K562 (cell line): ENCODE data around the gene GALT. TPM values are rescaled to one million over a fixed set of nuclear protein-coding genes. Genes with fewer than 3 reads are reported as not detected.

Experiments
- ATAC-seq: fragments of 200-7000 bp; cut with Tn5 transposase; 3 replicates; pipeline ENCODE4 v1.9.1; 2020; ENCODE audit warnings: moderate library complexity
- BruUV-seq: library from RNA; stranded (reverse); fragments of 400-500 nt; replicated peaks from 2 replicates; lab custom pipeline; 2021; lab: Mats Ljungman, UMichigan
- CTCF ChIA-PET: fragments of 300-600 bp; formaldehyde crosslinking; extraction: SDS; loops from one replicate; lab custom pipeline; 2021; ENCODE audit warnings: low intra/inter-chr PET ratio; lab: Yijun Ruan, JAX
- POLR2A ChIA-PET: fragments of 300-600, 350-650 bp; sonication (Branson Sonifier 250); formaldehyde crosslinking; extraction: SDS; loops from one replicate; lab custom pipeline; 2021; ENCODE audit warnings: antibody characterized with exemption, inconsistent platforms; lab: Yijun Ruan, JAX
- DNase-seq, 4 experiments: peaks; one replicate each; pipeline versions ENCODE4 v3.0.0 to v3.0.0-alpha.2; 2011 to 2018; ENCODE audit warnings: low spot score in 3 of 4, mixed read lengths in 3 of 4; ENCODE audit errors: extremely low read depth in 1 of 4
- FAIRE-seq: peaks from 2 replicates; lab custom pipeline; 2011; peaks lifted over from hg19 to GRCh38; lab: Jason Lieb, UNC
- H2AFZ ChIP-seq: 2 replicates; pipeline ENCODE4 v1.6.0; 2011; ENCODE audit warnings: low read depth, low read length, control low read depth, inconsistent platforms
- H3K27ac ChIP-seq: fragments of 200-600 bp; 3 replicates; pipeline ENCODE4 v1.8.0; 2011; ENCODE audit warnings: low read depth, mild to moderate bottlenecking, control low read depth, inconsistent platforms, low read length, moderate library complexity, mixed read lengths; ENCODE audit errors: extremely low read depth
- H3K27me3 ChIP-seq, 2 experiments: fragments of 300-600 bp in 1 of 2; 2 replicates in 1 of 2; 3 replicates in 1 of 2; pipeline versions ENCODE4 v1.6.0 to v1.8.0; 2011; ENCODE audit warnings: inconsistent platforms in 2 of 2, low read length in 2 of 2, mild to moderate bottlenecking in 1 of 2, mixed read lengths in 1 of 2, moderate library complexity in 1 of 2; ENCODE audit not compliant: control insufficient read depth in 2 of 2, insufficient read depth in 2 of 2
- H3K36me3 ChIP-seq: fragments of 300-600 bp; 3 replicates; pipeline ENCODE4 v1.8.0; 2011; ENCODE audit warnings: mild to moderate bottlenecking, low read length, inconsistent platforms; ENCODE audit not compliant: control insufficient read depth, insufficient read depth
- H3K4me1 ChIP-seq, 2 experiments: fragments of 200-600 bp in 1 of 2; replicated peaks in 1 of 2; 2 replicates in 1 of 2; 3 replicates in 1 of 2; pipeline versions ENCODE4 v1.5.1 to v1.8.0; 2011; ENCODE audit warnings: inconsistent platforms in 2 of 2, low read length in 2 of 2, mild to moderate bottlenecking in 1 of 2, mixed read lengths in 1 of 2, moderate library complexity in 1 of 2; ENCODE audit not compliant: control insufficient read depth in 2 of 2, insufficient read depth in 2 of 2
- H3K4me2 ChIP-seq: 2 replicates; pipeline ENCODE4 v1.6.1; 2011; ENCODE audit warnings: low read length, control low read depth, inconsistent platforms, mixed read lengths; ENCODE audit not compliant: insufficient read depth
- H3K4me3 ChIP-seq: fragments of 200-600 bp; sonication (generic), shearing (Covaris generic); 2 replicates; pipeline ENCODE4 v1.5.1; 2016; ENCODE audit warnings: control low read depth, inconsistent platforms
- H3K79me2 ChIP-seq: fragments of 200-600 bp; 3 replicates; pipeline ENCODE4 v1.8.0; 2011; ENCODE audit warnings: low read length, inconsistent platforms; ENCODE audit not compliant: control insufficient read depth, insufficient read depth
- H3K9ac ChIP-seq, 2 experiments: 2 replicates each; pipeline versions ENCODE4 v1.6.0 to v1.6.1; 2011; ENCODE audit warnings: low read depth in 2 of 2, low read length in 2 of 2, control low read depth in 1 of 2, inconsistent platforms in 1 of 2, mild to moderate bottlenecking in 1 of 2, mixed read lengths in 1 of 2; ENCODE audit not compliant: insufficient read depth in 1 of 2
- H3K9me1 ChIP-seq: one replicate; pipeline ENCODE4 v1.6.0; 2011; ENCODE audit warnings: inconsistent platforms, mild to moderate bottlenecking, low read length, moderate library complexity; ENCODE audit not compliant: control insufficient read depth, insufficient read depth
- H3K9me3 ChIP-seq: replicated peaks from 2 replicates; pipeline ENCODE4 v1.5.1; 2011; ENCODE audit warnings: low read depth, low read length, inconsistent platforms; ENCODE audit not compliant: control insufficient read depth, insufficient read depth
- H4K20me1 ChIP-seq: replicated peaks from 2 replicates; pipeline ENCODE4 v1.6.1; 2011; ENCODE audit warnings: low read length, inconsistent platforms, mixed read lengths; ENCODE audit not compliant: control insufficient read depth, insufficient read depth
- BCLAF1 ChIP-seq, 2 experiments: fragments of 450-650 bp in 1 of 2; IDR thresholded peaks; 2 replicates each; pipeline ENCODE4 v1.6.1; 2011 to 2017; ENCODE audit warnings: low read depth in 2 of 2, antibody characterized with exemption in 1 of 2, borderline replicate concordance in 1 of 2, low read length in 1 of 2, mild to moderate bottlenecking in 1 of 2, mixed read lengths in 1 of 2; ENCODE audit not compliant: control insufficient read depth in 1 of 2
- E4F1 ChIP-seq: fragments of 250-450 bp; sonication (Bioruptor Pico); IDR thresholded peaks from 2 replicates; pipeline ENCODE4 v1.5.0; 2021; ENCODE audit warnings: mild to moderate bottlenecking, borderline replicate concordance
- FOXJ2 ChIP-seq: fragments of 200-800 bp; sonication (Bioruptor generic); IDR thresholded peaks from 2 replicates; pipeline ENCODE4 v1.6.1; 2016; ENCODE audit warnings: missing genetic modification characterization, missing compliant biosample characterization
- PCBP2 ChIP-seq: fragments of 200-400 bp; formaldehyde crosslinking; IDR thresholded peaks from 2 replicates; pipeline ENCODE4 v1.6.1; 2018; ENCODE audit warnings: low read length, low read depth, mild to moderate bottlenecking, moderate library complexity; ENCODE audit not compliant: poor library complexity, severe bottlenecking
- PREB ChIP-seq: sonication (generic); formaldehyde crosslinking; IDR thresholded peaks from 2 replicates; pipeline ENCODE4 v1.8.1; 2023; ENCODE audit warnings: mild to moderate bottlenecking, missing genetic modification reagents
- SIX5 ChIP-seq, 2 experiments: IDR thresholded peaks; 2 replicates each; pipeline ENCODE4 v1.6.1; 2011; ENCODE audit warnings: low read length in 2 of 2, borderline replicate concordance in 1 of 2, low read depth in 1 of 2, mild to moderate bottlenecking in 1 of 2, moderate library complexity in 1 of 2; ENCODE audit not compliant: insufficient read depth in 1 of 2
- SMAD1 ChIP-seq: fragments of 150-350 bp; IDR thresholded peaks from 2 replicates; pipeline ENCODE4 v1.6.1; 2014; ENCODE audit warnings: low read length, low read depth; ENCODE audit not compliant: partially characterized antibody
- SP1 ChIP-seq: sonication (generic); formaldehyde crosslinking; IDR thresholded peaks from 2 replicates; pipeline ENCODE4 v1.8.1; 2022; ENCODE audit warnings: mild to moderate bottlenecking, missing genetic modification reagents
- STAT5A ChIP-seq: IDR thresholded peaks from 2 replicates; pipeline ENCODE4 v1.6.1; 2012; ENCODE audit warnings: low read length, inconsistent platforms, borderline replicate concordance
- TCF15 ChIP-seq: fragments of 250-450 bp; sonication (Bioruptor Pico); IDR thresholded peaks from 2 replicates; pipeline ENCODE4 v1.8.0; 2022; ENCODE audit warnings: moderate library complexity, mild to moderate bottlenecking, inconsistent platforms
- YY1 ChIP-seq, 3 experiments: IDR thresholded peaks; 2 replicates each; pipeline ENCODE4 v1.6.1; 2011; ENCODE audit warnings: low read length in 2 of 3, mild to moderate bottlenecking in 2 of 3, moderate library complexity in 2 of 3, borderline replicate concordance in 1 of 3, control low read depth in 1 of 3, low read depth in 1 of 3; ENCODE audit not compliant: insufficient read depth in 3 of 3, insufficient replicate concordance in 2 of 3, control insufficient read depth in 1 of 3, insufficient read length in 1 of 3; ENCODE audit errors: extremely low read depth in 1 of 3
- ZNF12 ChIP-seq: sonication (generic); formaldehyde crosslinking; IDR thresholded peaks from 2 replicates; pipeline ENCODE4 v1.4.0; 2020; ENCODE audit warnings: mild to moderate bottlenecking, missing genetic modification reagents
- ZNF165 ChIP-seq: fragments of 250-450 bp; sonication (Bioruptor Pico); IDR thresholded peaks from 2 replicates; pipeline ENCODE4 v1.4.0; 2020; ENCODE audit warnings: borderline replicate concordance
- ZNF444 ChIP-seq: fragments of 250-450 bp; sonication (Bioruptor Pico); IDR thresholded peaks from 2 replicates; pipeline ENCODE4 v1.4.0; 2020; ENCODE audit warnings: mild to moderate bottlenecking, moderate library complexity
- WGBS: fragments of 100-300 bp; shearing (Covaris generic); methylation state at CpG from one replicate; pipeline ENCODE4 v1.1.6; 2016; ENCODE audit warnings: low coverage, mixed read lengths; ENCODE audit not compliant: insufficient coverage; ENCODE audit errors: missing lambda C conversion rate; 5-methylcytosine and 5-hydroxymethylcytosine counted together
- in situ Hi-C: fragments of 300-500 bp; cut with MboI; formaldehyde crosslinking; loops from 4 replicates; pipeline ENCODE4 v1.15.0; 2018; ENCODE audit warnings: inconsistent platforms, mixed read lengths
- intact Hi-C: fragments of 100-400 bp; cut with micrococcal nuclease; formaldehyde crosslinking; loops from 2 replicates; pipeline ENCODE4 v1.14.2; 2022
- polyA plus RNA-seq, 8 experiments: library from polyadenylated mRNA; depleted of rRNA in 4 of 8; stranded (reverse) in 5 of 8; unstranded in 3 of 8; fragments of >200 nt; fragmentation: Nextera tagmentation in 2 of 8; fragmentation: Illumina TruSeq in 1 of 8; extraction: Ambion mirVana in 2 of 8; extraction: Trizol in 1 of 8; gene quantifications; 2 replicates each; pipeline versions ENCODE4 v1.2.1 to v1.2.3, GENCODE V29; 2011 to 2014; ENCODE audit warnings: inconsistent platforms in 1 of 8, missing spikeins in 1 of 8
- total RNA-seq, 7 experiments: library from RNA; depleted of rRNA in 6 of 7; stranded (reverse); fragments of >200 nt in 6 of 7; fragmentation: Illumina TruSeq in 2 of 7; extraction: Trizol in 2 of 7; gene quantifications; 2 replicates each; pipeline versions ENCODE4 v1.2.1 to v1.2.3, GENCODE V29; 2011 to 2021; ENCODE audit warnings: low replicate concordance in 1 of 7

Gene GALT
- total and polyA plus RNA-seq, 9 of the 15 experiments (the other 6 are each of a cell fraction or from before 2014, with no cell fraction given) = 7.3 to 29.2 (median 15.6) TPM

GRCh38 chr9:34655394-34655793, 8.9 kb downstream of the GALT start:
- Histone ChIP-seq H3K9me3 (no peaks in the 10 kb centered on the region), H3K4me1 (peaks cover 28 to 45% of the 10 kb centered on the region in 2 experiments), H3K27ac (no peak overlapping the region), H3K9me1 (no peaks in the 10 kb centered on the region), H3K36me3 (peaks cover 4% of the 10 kb centered on the region; the same call in 1 of the 3 replicates), H2AFZ (no peak overlapping the region), H3K79me2 (no peaks in the 10 kb centered on the region), H4K20me1 (no peaks in the 10 kb centered on the region), H3K4me3 (no peak overlapping the region), H3K27me3 (no peaks in the 10 kb centered on the region), H3K9ac (no peak overlapping the region), H3K4me2 (no peak overlapping the region)
- no peak for DNase-seq
- ChIA-PET CTCF (no interaction called here), POLR2A (no interaction called here)
- no TSS peak for BruUV-seq
- 74% methylated on average over 4 of the region's 5 CpGs for WGBS
- intact Hi-C loops (no loop called here), in situ Hi-C loops (no loop called here)
- FAIRE-seq = no peak
- ATAC-seq = no peak
- no peak for TF ChIP-seq PCBP2
- TF ChIP-seq E4F1 (CRISPR knock-in tag) = no peak
- TF ChIP-seq SIX5 (IDR thresholded peaks at IDR 0.05; ENCODE audit: borderline replicate concordance in 1 of 2, insufficient read depth in 1 of 2, low read depth in 1 of 2, low read length in 2 of 2) = no peak
- no peak for TF ChIP-seq STAT5A
- TF ChIP-seq ZNF12 (CRISPR knock-in tag) = no peak
- no peak for TF ChIP-seq FOXJ2
- no peak for TF ChIP-seq SP1 (CRISPR knock-in tag)
- TF ChIP-seq SMAD1 = no peak
- no peak for TF ChIP-seq PREB (CRISPR knock-in tag)
- TF ChIP-seq ZNF444 (CRISPR knock-in tag) = no peak
- TF ChIP-seq TCF15 (CRISPR knock-in tag) = no peak
- no peak for TF ChIP-seq YY1 (IDR thresholded peaks at IDR 0.05; ENCODE audit: borderline replicate concordance in 1 of 3, control insufficient read depth in 1 of 3, extremely low read depth in 1 of 3, insufficient read depth in 3 of 3, insufficient read length in 1 of 3, insufficient replicate concordance in 2 of 3, low read depth in 1 of 3, low read length in 2 of 3)
- no peak for TF ChIP-seq BCLAF1 (IDR thresholded peaks at IDR 0.05; ENCODE audit: borderline replicate concordance in 1 of 2, control insufficient read depth in 1 of 2, low read depth in 2 of 2, low read length in 1 of 2)
- TF ChIP-seq ZNF165 (CRISPR knock-in tag) = no peak
